K562 (cell line): Measurements from ENCODE around the gene RSPRY1. TPM values are rescaled to one million over a fixed set of nuclear protein-coding genes. Genes with fewer than 3 reads are reported as not detected.

Source experiments
- ATAC-seq: fragments of 200-7000 bp; cut with Tn5 transposase; 3 replicates; pipeline ENCODE4 v1.9.1; 2020; ENCODE audit warnings: moderate library complexity
- BruUV-seq: library from RNA; stranded (reverse); fragments of 400-500 nt; replicated peaks from 2 replicates; lab custom pipeline; 2021; lab: Mats Ljungman, UMichigan
- CTCF ChIA-PET: fragments of 300-600 bp; formaldehyde crosslinking; extraction: SDS; loops from one replicate; lab custom pipeline; 2021; ENCODE audit warnings: low intra/inter-chr PET ratio; lab: Yijun Ruan, JAX
- POLR2A ChIA-PET: fragments of 300-600, 350-650 bp; sonication (Branson Sonifier 250); formaldehyde crosslinking; extraction: SDS; loops from one replicate; lab custom pipeline; 2021; ENCODE audit warnings: antibody characterized with exemption, inconsistent platforms; lab: Yijun Ruan, JAX
- DNase-seq, 4 experiments: peaks; one replicate each; pipeline versions ENCODE4 v3.0.0 to v3.0.0-alpha.2; 2011 to 2018; ENCODE audit warnings: low spot score in 3 of 4, mixed read lengths in 3 of 4; ENCODE audit errors: extremely low read depth in 1 of 4
- FAIRE-seq: peaks from 2 replicates; lab custom pipeline; 2011; peaks lifted over from hg19 to GRCh38; lab: Jason Lieb, UNC
- H2AFZ ChIP-seq: 2 replicates; pipeline ENCODE4 v1.6.0; 2011; ENCODE audit warnings: low read depth, low read length, control low read depth, inconsistent platforms
- H3K27ac ChIP-seq: fragments of 200-600 bp; 3 replicates; pipeline ENCODE4 v1.8.0; 2011; ENCODE audit warnings: low read depth, mild to moderate bottlenecking, control low read depth, inconsistent platforms, low read length, moderate library complexity, mixed read lengths; ENCODE audit errors: extremely low read depth
- H3K27me3 ChIP-seq, 2 experiments: fragments of 300-600 bp in 1 of 2; 2 replicates in 1 of 2; 3 replicates in 1 of 2; pipeline versions ENCODE4 v1.6.0 to v1.8.0; 2011; ENCODE audit warnings: inconsistent platforms in 2 of 2, low read length in 2 of 2, mild to moderate bottlenecking in 1 of 2, mixed read lengths in 1 of 2, moderate library complexity in 1 of 2; ENCODE audit not compliant: control insufficient read depth in 2 of 2, insufficient read depth in 2 of 2
- H3K36me3 ChIP-seq: fragments of 300-600 bp; 3 replicates; pipeline ENCODE4 v1.8.0; 2011; ENCODE audit warnings: mild to moderate bottlenecking, low read length, inconsistent platforms; ENCODE audit not compliant: control insufficient read depth, insufficient read depth
- H3K4me1 ChIP-seq, 2 experiments: fragments of 200-600 bp in 1 of 2; replicated peaks in 1 of 2; 2 replicates in 1 of 2; 3 replicates in 1 of 2; pipeline versions ENCODE4 v1.5.1 to v1.8.0; 2011; ENCODE audit warnings: inconsistent platforms in 2 of 2, low read length in 2 of 2, mild to moderate bottlenecking in 1 of 2, mixed read lengths in 1 of 2, moderate library complexity in 1 of 2; ENCODE audit not compliant: control insufficient read depth in 2 of 2, insufficient read depth in 2 of 2
- H3K4me2 ChIP-seq: 2 replicates; pipeline ENCODE4 v1.6.1; 2011; ENCODE audit warnings: low read length, control low read depth, inconsistent platforms, mixed read lengths; ENCODE audit not compliant: insufficient read depth
- H3K4me3 ChIP-seq: fragments of 200-600 bp; sonication (generic), shearing (Covaris generic); 2 replicates; pipeline ENCODE4 v1.5.1; 2016; ENCODE audit warnings: control low read depth, inconsistent platforms
- H3K79me2 ChIP-seq: fragments of 200-600 bp; 3 replicates; pipeline ENCODE4 v1.8.0; 2011; ENCODE audit warnings: low read length, inconsistent platforms; ENCODE audit not compliant: control insufficient read depth, insufficient read depth
- H3K9ac ChIP-seq, 2 experiments: 2 replicates each; pipeline versions ENCODE4 v1.6.0 to v1.6.1; 2011; ENCODE audit warnings: low read depth in 2 of 2, low read length in 2 of 2, control low read depth in 1 of 2, inconsistent platforms in 1 of 2, mild to moderate bottlenecking in 1 of 2, mixed read lengths in 1 of 2; ENCODE audit not compliant: insufficient read depth in 1 of 2
- H3K9me1 ChIP-seq: one replicate; pipeline ENCODE4 v1.6.0; 2011; ENCODE audit warnings: inconsistent platforms, mild to moderate bottlenecking, low read length, moderate library complexity; ENCODE audit not compliant: control insufficient read depth, insufficient read depth
- H3K9me3 ChIP-seq: replicated peaks from 2 replicates; pipeline ENCODE4 v1.5.1; 2011; ENCODE audit warnings: low read depth, low read length, inconsistent platforms; ENCODE audit not compliant: control insufficient read depth, insufficient read depth
- H4K20me1 ChIP-seq: replicated peaks from 2 replicates; pipeline ENCODE4 v1.6.1; 2011; ENCODE audit warnings: low read length, inconsistent platforms, mixed read lengths; ENCODE audit not compliant: control insufficient read depth, insufficient read depth
- ATF4 ChIP-seq: fragments of 450-650 bp; formaldehyde crosslinking; IDR thresholded peaks from 2 replicates; pipeline ENCODE4 v1.4.0; 2022; ENCODE audit warnings: mild to moderate bottlenecking, moderate library complexity
- CREM ChIP-seq: IDR thresholded peaks from 2 replicates; pipeline ENCODE4 v1.6.1; 2014; ENCODE audit warnings: antibody characterized with exemption, low read depth
- FOSL1 ChIP-seq: fragments of 200-800 bp; sonication (Bioruptor generic); conservative IDR thresholded peaks from 2 replicates; pipeline ENCODE4 v1.6.1; 2016; ENCODE audit warnings: missing genetic modification characterization, missing compliant biosample characterization
- JUN ChIP-seq, 2 experiments: sonication (generic) in 1 of 2; formaldehyde crosslinking in 1 of 2; IDR thresholded peaks; 2 replicates each; pipeline versions ENCODE4 v1.6.1 to v1.8.0; 2012 to 2022; ENCODE audit warnings: borderline replicate concordance in 2 of 2, mild to moderate bottlenecking in 2 of 2, improper control_type of control experiment in 1 of 2, low read depth in 1 of 2, low read length in 1 of 2, missing genetic modification reagents in 1 of 2
- MNT ChIP-seq, 2 experiments: fragments of 450-650 bp; conservative IDR thresholded peaks; 2 replicates each; pipeline ENCODE4 v1.6.1; 2017; ENCODE audit warnings: mild to moderate bottlenecking in 2 of 2, moderate library complexity in 2 of 2
- NFIC ChIP-seq: fragments of 450-650 bp; IDR thresholded peaks from 2 replicates; pipeline ENCODE4 v1.6.1; 2017; ENCODE audit warnings: mild to moderate bottlenecking, inconsistent platforms
- PRDM10 ChIP-seq: fragments of 450-650 bp; IDR thresholded peaks from 2 replicates; pipeline ENCODE4 v1.6.1; 2018; ENCODE audit not compliant: partially characterized antibody
- THAP7 ChIP-seq: fragments of 250-450 bp; sonication (Bioruptor Pico); IDR thresholded peaks from 2 replicates; pipeline ENCODE4 v1.5.0; 2021
- TSC22D4 ChIP-seq: fragments of 450-650 bp; IDR thresholded peaks from 2 replicates; pipeline ENCODE4 v1.6.1; 2016; ENCODE audit warnings: missing genetic modification characterization, missing biosample characterization, control low read depth
- U2AF1 ChIP-seq: fragments of 200-400 bp; formaldehyde crosslinking; optimal IDR thresholded peaks from 2 replicates; pipeline ENCODE3; 2017; ENCODE audit warnings: mild to moderate bottlenecking, low read depth, low read length, moderate library complexity
- ZNF134 ChIP-seq: fragments of 250-450 bp; sonication (Bioruptor Pico); conservative IDR thresholded peaks from 2 replicates; pipeline ENCODE4 v1.4.0; 2020
- ZNF146 ChIP-seq: IDR thresholded peaks from one replicate; pipeline ENCODE4 v1.6.1; 2018; ENCODE audit warnings: missing compliant biosample characterization; ENCODE audit not compliant: unreplicated experiment
- WGBS: fragments of 100-300 bp; shearing (Covaris generic); methylation state at CpG from one replicate; pipeline ENCODE4 v1.1.6; 2016; ENCODE audit warnings: low coverage, mixed read lengths; ENCODE audit not compliant: insufficient coverage; ENCODE audit errors: missing lambda C conversion rate; 5-methylcytosine and 5-hydroxymethylcytosine counted together
- in situ Hi-C: fragments of 300-500 bp; cut with MboI; formaldehyde crosslinking; loops from 4 replicates; pipeline ENCODE4 v1.15.0; 2018; ENCODE audit warnings: inconsistent platforms, mixed read lengths
- intact Hi-C: fragments of 100-400 bp; cut with micrococcal nuclease; formaldehyde crosslinking; loops from 2 replicates; pipeline ENCODE4 v1.14.2; 2022
- polyA plus RNA-seq, 8 experiments: library from polyadenylated mRNA; depleted of rRNA in 4 of 8; stranded (reverse) in 5 of 8; unstranded in 3 of 8; fragments of >200 nt; fragmentation: Nextera tagmentation in 2 of 8; fragmentation: Illumina TruSeq in 1 of 8; extraction: Ambion mirVana in 2 of 8; extraction: Trizol in 1 of 8; gene quantifications; 2 replicates each; pipeline versions ENCODE4 v1.2.1 to v1.2.3, GENCODE V29; 2011 to 2014; ENCODE audit warnings: inconsistent platforms in 1 of 8, missing spikeins in 1 of 8
- total RNA-seq, 7 experiments: library from RNA; depleted of rRNA in 6 of 7; stranded (reverse); fragments of >200 nt in 6 of 7; fragmentation: Illumina TruSeq in 2 of 7; extraction: Trizol in 2 of 7; gene quantifications; 2 replicates each; pipeline versions ENCODE4 v1.2.1 to v1.2.3, GENCODE V29; 2011 to 2021; ENCODE audit warnings: low replicate concordance in 1 of 7

Gene RSPRY1
- total and polyA plus RNA-seq, 9 of the 15 experiments (the other 6 are each of a cell fraction or from before 2014, with no cell fraction given): 10.2 to 27.8 (median 20.8) TPM

GRCh38 chr16:57235128-57236021 is 49.2 kb downstream of the RSPRY1 start:
- H3K36me3 ChIP-seq: peaks cover 84% of the 10 kb centered on the region
- no peak overlapping the region; the same call in 1 of the 2 replicates for H3K4me2 ChIP-seq
- no TSS peak for BruUV-seq
- H3K27ac ChIP-seq: peak overlapping the region; percentile 26; the same call in 1 of the 3 replicates
- ATAC-seq (peak; percentile 75), DNase-seq (peak; percentile 23 to 70 (median 47)), FAIRE-seq (no peak)
- intact Hi-C loops (no loop called here), in situ Hi-C loops (no loop called here)
- no peaks in the 10 kb centered on the region for H3K9me3 ChIP-seq
- 50% methylated on average over 8 of the region's 8 CpGs for WGBS
- H3K4me1 ChIP-seq: peaks cover 0 to 9% of the 10 kb centered on the region in 2 experiments; a peak in 2 of 5 replicates
- H3K9me1 ChIP-seq: no peaks in the 10 kb centered on the region
- no peak overlapping the region for H3K9ac ChIP-seq
- H3K27me3 ChIP-seq: no peaks in the 10 kb centered on the region
- no peaks in the 10 kb centered on the region for H3K79me2 ChIP-seq
- no peak overlapping the region for H3K4me3 ChIP-seq
- POLR2A ChIA-PET: interaction anchor here (0.9 kb wide), 1 partner anchor 14 kb away, joined by 3 read pairs; no protein-coding TSS in a partner anchor
- H2AFZ ChIP-seq: no peak overlapping the region
- H4K20me1 ChIP-seq: no peaks in the 10 kb centered on the region
- CTCF ChIA-PET: interaction anchor here (0.6 kb wide), 1 partner anchor 15 kb away, joined by 3 read pairs; no protein-coding TSS in a partner anchor
- TF ChIP-seq U2AF1 (no peak), ATF4 (no peak), THAP7 (no peak), JUN (IDR thresholded peaks at IDR 0.05; ENCODE audit: borderline replicate concordance, low read depth, low read length) (peak; percentile 68), JUN (CRISPR knock-in tag; IDR thresholded peaks at IDR 0.05; ENCODE audit: borderline replicate concordance) (no peak), PRDM10 (peak; percentile 58), TSC22D4 (no peak), FOSL1 (tag) (peak; percentile 89), MNT (conservative IDR thresholded peaks at IDR 0.05) (peak in 1 of 2 experiments; percentile 48; a peak in 1 of 4 replicates), ZNF134 (CRISPR knock-in tag) (no peak), ZNF146 (CRISPR knock-in tag) (no peak), NFIC (peak; percentile 53), CREM (0 out of 2 replicates have a peak, but pooled peaks have one; percentile 21)
